ENCODE data around the gene ZC3H18.

GRCh38 chr16:88540346-88540977 lies 29.7 kb upstream of the ZC3H18 start:
- TF ChIP-seq TAF1 (IDR thresholded peaks at IDR 0.05; ENCODE audit: borderline replicate concordance, low read depth, low read length) (no peak), YY1 (IDR thresholded peaks at IDR 0.05; ENCODE audit: low read depth, low read length) (no peak), CBX3 (IDR thresholded peaks at IDR 0.05; ENCODE audit: borderline replicate concordance, low read depth) (no peak), LARP7 (IDR thresholded peaks at IDR 0.05) (no peak), POLR2A (IDR thresholded peaks at IDR 0.05; ENCODE audit: low read depth, low read length) (no peak), CTCF (IDR thresholded peaks at IDR 0.05 in 2 of 3, conservative IDR thresholded peaks at IDR 0.05 in 1 of 3; ENCODE audit: control insufficient read depth in 2 of 3, extremely low read depth in 1 of 3, insufficient read depth in 1 of 3, low read depth in 3 of 3, low read length in 3 of 3) (no peak), MAX (IDR thresholded peaks at IDR 0.05; ENCODE audit: low read depth, low read length) (no peak), MEF2A (IDR thresholded peaks at IDR 0.05; ENCODE audit: insufficient read depth, low read depth, low read length) (no peak), EZH2 (IDR thresholded peaks at IDR 0.05; ENCODE audit: borderline replicate concordance, control insufficient read depth, low read depth, low read length) (no peak), GABPA (IDR thresholded peaks at IDR 0.05; ENCODE audit: low read depth) (no peak), ELK1 (IDR thresholded peaks at IDR 0.05; ENCODE audit: low read depth, low read length) (no peak)
- TF ChIP-seq, protein P1, sequence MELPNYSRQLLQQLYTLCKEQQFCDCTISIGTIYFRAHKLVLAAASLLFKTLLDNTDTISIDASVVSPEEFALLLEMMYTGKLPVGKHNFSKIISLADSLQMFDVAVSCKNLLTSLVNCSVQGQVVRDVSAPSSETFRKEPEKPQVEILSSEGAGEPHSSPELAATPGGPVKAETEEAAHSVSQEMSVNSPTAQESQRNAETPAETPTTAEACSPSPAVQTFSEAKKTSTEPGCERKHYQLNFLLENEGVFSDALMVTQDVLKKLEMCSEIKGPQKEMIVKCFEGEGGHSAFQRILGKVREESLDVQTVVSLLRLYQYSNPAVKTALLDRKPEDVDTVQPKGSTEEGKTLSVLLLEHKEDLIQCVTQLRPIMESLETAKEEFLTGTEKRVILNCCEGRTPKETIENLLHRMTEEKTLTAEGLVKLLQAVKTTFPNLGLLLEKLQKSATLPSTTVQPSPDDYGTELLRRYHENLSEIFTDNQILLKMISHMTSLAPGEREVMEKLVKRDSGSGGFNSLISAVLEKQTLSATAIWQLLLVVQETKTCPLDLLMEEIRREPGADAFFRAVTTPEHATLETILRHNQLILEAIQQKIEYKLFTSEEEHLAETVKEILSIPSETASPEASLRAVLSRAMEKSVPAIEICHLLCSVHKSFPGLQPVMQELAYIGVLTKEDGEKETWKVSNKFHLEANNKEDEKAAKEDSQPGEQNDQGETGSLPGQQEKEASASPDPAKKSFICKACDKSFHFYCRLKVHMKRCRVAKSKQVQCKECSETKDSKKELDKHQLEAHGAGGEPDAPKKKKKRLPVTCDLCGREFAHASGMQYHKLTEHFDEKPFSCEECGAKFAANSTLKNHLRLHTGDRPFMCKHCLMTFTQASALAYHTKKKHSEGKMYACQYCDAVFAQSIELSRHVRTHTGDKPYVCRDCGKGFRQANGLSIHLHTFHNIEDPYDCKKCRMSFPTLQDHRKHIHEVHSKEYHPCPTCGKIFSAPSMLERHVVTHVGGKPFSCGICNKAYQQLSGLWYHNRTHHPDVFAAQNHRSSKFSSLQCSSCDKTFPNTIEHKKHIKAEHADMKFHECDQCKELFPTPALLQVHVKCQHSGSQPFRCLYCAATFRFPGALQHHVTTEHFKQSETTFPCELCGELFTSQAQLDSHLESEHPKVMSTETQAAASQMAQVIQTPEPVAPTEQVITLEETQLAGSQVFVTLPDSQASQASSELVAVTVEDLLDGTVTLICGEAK (IDR thresholded peaks at IDR 0.05; ENCODE audit: borderline replicate concordance) = no peak
- TF ChIP-seq, protein P2, sequence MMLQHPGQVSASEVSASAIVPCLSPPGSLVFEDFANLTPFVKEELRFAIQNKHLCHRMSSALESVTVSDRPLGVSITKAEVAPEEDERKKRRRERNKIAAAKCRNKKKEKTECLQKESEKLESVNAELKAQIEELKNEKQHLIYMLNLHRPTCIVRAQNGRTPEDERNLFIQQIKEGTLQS (IDR thresholded peaks at IDR 0.05; ENCODE audit: borderline replicate concordance, extremely low read depth, low read depth, low read length) = no peak

Data from GM12878 (cell line).